Progenitor cell of endocrine pancreas (in vitro differentiated cells): ENCODE data around the gene RWDD3. TPM values are rescaled to one million over a fixed set of nuclear protein-coding genes. Genes with fewer than 3 reads are reported as not detected.

Experiments
- DNase-seq: peaks from one replicate; pipeline ENCODE4 v3.0.0; 2021; ENCODE audit warnings: low spot score; ENCODE audit not compliant: unreplicated experiment
- H3K27ac Mint-ChIP-seq: 2 replicates; pipeline ENCODE4 v1.8.0; 2021; ENCODE audit warnings: mild to moderate bottlenecking, moderate library complexity, mixed read lengths
- H3K27me3 Mint-ChIP-seq: 2 replicates; pipeline ENCODE4 v1.8.0; 2021; ENCODE audit warnings: mixed read lengths
- H3K36me3 Mint-ChIP-seq: 2 replicates; pipeline ENCODE4 v1.8.0; 2022; ENCODE audit warnings: mixed read lengths; ENCODE audit not compliant: insufficient read depth
- H3K4me1 Mint-ChIP-seq: 2 replicates; pipeline ENCODE4 v1.8.0; 2021; ENCODE audit warnings: low read depth, mixed read lengths
- H3K4me3 Mint-ChIP-seq: 2 replicates; pipeline ENCODE4 v1.8.0; 2021; ENCODE audit warnings: low read depth, mild to moderate bottlenecking, moderate library complexity, mixed read lengths
- H3K9me3 Mint-ChIP-seq: 2 replicates; pipeline ENCODE4 v1.8.0; 2021; ENCODE audit warnings: low read depth, mixed read lengths
- CTCF ChIP-seq: fragments of 200-600 bp; sonication (generic); IDR thresholded peaks from one replicate; pipeline ENCODE4 v1.5.0; 2021; ENCODE audit warnings: antibody characterized with exemption, mild to moderate bottlenecking; ENCODE audit not compliant: unreplicated experiment
- total RNA-seq: library from RNA; stranded (reverse); gene quantifications from 2 replicates; pipeline ENCODE4 v1.2.1, GENCODE V29; 2021

RWDD3 gene
- total RNA-seq, 1 donor from 2014 or later, result 32.2 TPM

- Mint-ChIP-seq H3K27ac (no peak overlapping the region), H3K4me1 (no peaks in the 10 kb centered on the region), H3K4me3 (no peak overlapping the region), H3K27me3 (no peaks in the 10 kb centered on the region), H3K9me3 (peaks cover 6% of the 10 kb centered on the region), H3K36me3 (peaks cover 29% of the 10 kb centered on the region)
- DNase-seq, result no peak
- no peak for TF ChIP-seq CTCF
Measured at GRCh38 chr1:95249916-95250315, 15.9 kb downstream of the RWDD3 start.

GRCh38 chr1:95252422-95252821 is 18.4 kb downstream of the RWDD3 start:
- no peaks in the 10 kb centered on the region for H3K27me3 Mint-ChIP-seq
- H3K4me1 Mint-ChIP-seq, result peaks cover 4% of the 10 kb centered on the region
- no peak overlapping the region for H3K27ac Mint-ChIP-seq
- TF ChIP-seq CTCF, result no peak
- H3K36me3 Mint-ChIP-seq, result peaks cover 24% of the 10 kb centered on the region
- H3K4me3 Mint-ChIP-seq, result no peak overlapping the region
- no peak for DNase-seq
- peaks cover 8% of the 10 kb centered on the region for H3K9me3 Mint-ChIP-seq

- no peak for TF ChIP-seq CTCF
- Mint-ChIP-seq H3K27ac (no peak overlapping the region), H3K9me3 (peaks cover 8% of the 10 kb centered on the region), H3K36me3 (peaks cover 20% of the 10 kb centered on the region), H3K4me1 (peaks cover 17% of the 10 kb centered on the region), H3K27me3 (no peaks in the 10 kb centered on the region), H3K4me3 (no peak overlapping the region)
- DNase-seq, result no peak
Measured at GRCh38 chr1:95254959-95255358, 20.9 kb downstream of the RWDD3 start.

GRCh38 chr1:95255826-95256225 is 21.8 kb downstream of the RWDD3 start:
- Mint-ChIP-seq H3K27me3 (no peaks in the 10 kb centered on the region), H3K36me3 (peaks cover 20% of the 10 kb centered on the region), H3K4me1 (peaks cover 17% of the 10 kb centered on the region), H3K27ac (no peak overlapping the region), H3K9me3 (peaks cover 8% of the 10 kb centered on the region), H3K4me3 (no peak overlapping the region)
- no peak for DNase-seq
- no peak for TF ChIP-seq CTCF

GRCh38 chr1:95257758-95258157 is 23.7 kb downstream of the RWDD3 start:
- Mint-ChIP-seq H3K4me3 (no peak overlapping the region), H3K27me3 (no peaks in the 10 kb centered on the region), H3K9me3 (peaks cover 8% of the 10 kb centered on the region), H3K27ac (peak overlapping the region; percentile 4), H3K36me3 (peaks cover 11% of the 10 kb centered on the region), H3K4me1 (peaks cover 21% of the 10 kb centered on the region)
- TF ChIP-seq CTCF, result no peak
- no peak for DNase-seq
